Ishikawa (cell line): ENCODE data around the gene SPIRE2.

Source experiments
- CEBPB ChIP-seq: IDR thresholded peaks from 2 replicates; pipeline ENCODE4 v1.6.1; 2012
- CREB1 ChIP-seq: IDR thresholded peaks from 2 replicates; pipeline ENCODE4 v1.6.1; 2012; ENCODE audit warnings: low read depth
- EGR1 ChIP-seq: IDR thresholded peaks from 2 replicates; pipeline ENCODE4 v1.6.1; 2012
- EP300 ChIP-seq: IDR thresholded peaks from 2 replicates; pipeline ENCODE4 v1.6.1; 2012; ENCODE audit warnings: borderline replicate concordance
- FOXM1 ChIP-seq: IDR thresholded peaks from 2 replicates; pipeline ENCODE4 v1.6.1; 2012; ENCODE audit warnings: low read depth, borderline replicate concordance
- MAX ChIP-seq: IDR thresholded peaks from 2 replicates; pipeline ENCODE4 v1.6.1; 2012
- NFIC ChIP-seq: IDR thresholded peaks from 2 replicates; pipeline ENCODE4 v1.6.1; 2012
- RAD21 ChIP-seq: IDR thresholded peaks from 2 replicates; pipeline ENCODE4 v1.6.1; 2012; ENCODE audit warnings: low read depth
- REST ChIP-seq: IDR thresholded peaks from 2 replicates; pipeline ENCODE4 v1.6.1; 2012; ENCODE audit warnings: low read depth, mild to moderate bottlenecking
- TAF1 ChIP-seq: IDR thresholded peaks from 2 replicates; pipeline ENCODE4 v1.6.1; 2012; ENCODE audit warnings: low read depth, mild to moderate bottlenecking
- TCF12 ChIP-seq: IDR thresholded peaks from 2 replicates; pipeline ENCODE4 v1.6.1; 2012; ENCODE audit warnings: low read depth
- TEAD4 ChIP-seq: IDR thresholded peaks from 2 replicates; pipeline ENCODE4 v1.6.1; 2012
- USF1 ChIP-seq: IDR thresholded peaks from 2 replicates; pipeline ENCODE4 v1.6.1; 2012
- YY1 ChIP-seq: IDR thresholded peaks from 2 replicates; pipeline ENCODE4 v1.6.1; 2012; ENCODE audit warnings: low read depth
- ZBTB7A ChIP-seq: IDR thresholded peaks from 2 replicates; pipeline ENCODE4 v1.6.1; 2012; ENCODE audit warnings: low read depth

SPIRE2 gene

GRCh38 chr16:89867918-89868317 is 39.6 kb downstream of the SPIRE2 start:
- TF ChIP-seq CREB1, result no peak
- TF ChIP-seq RAD21, result no peak
- no peak for TF ChIP-seq ZBTB7A

GRCh38 chr16:89869911-89870310 is 41.6 kb downstream of the SPIRE2 start:
- TF ChIP-seq FOXM1, result no peak
- TF ChIP-seq RAD21, result no peak
- TF ChIP-seq TCF12, result no peak
- TF ChIP-seq MAX, result no peak
- TF ChIP-seq REST, result no peak
- TF ChIP-seq EGR1, result no peak
- TF ChIP-seq ZBTB7A, result no peak
- no peak for TF ChIP-seq TEAD4
- TF ChIP-seq YY1, result no peak
- TF ChIP-seq CEBPB, result no peak
- TF ChIP-seq EP300, result no peak

DNA sequence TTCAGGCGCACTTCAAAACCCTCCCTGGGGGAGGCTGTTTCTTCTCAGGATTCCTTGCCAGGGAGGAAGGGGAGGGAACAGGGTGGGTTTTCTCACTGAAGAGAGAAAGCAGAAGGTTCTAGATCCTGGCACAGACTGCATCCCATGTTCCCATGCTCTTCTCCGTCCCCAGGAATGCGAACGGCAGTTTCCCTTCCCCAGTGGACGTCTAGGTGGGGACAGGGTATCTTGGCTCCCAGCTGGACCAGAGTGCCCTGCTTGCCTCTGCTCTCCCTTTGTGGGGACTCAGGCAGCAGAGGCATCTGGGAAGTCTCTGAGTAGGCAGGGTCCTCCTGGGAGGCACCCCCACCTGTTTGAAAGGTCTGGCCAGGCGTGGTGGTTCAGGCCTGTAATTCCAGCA is 42.2 kb downstream of the SPIRE2 start:
- TF ChIP-seq CREB1, result no peak
- TF ChIP-seq ZBTB7A, result no peak
- no peak for TF ChIP-seq YY1
- TF ChIP-seq TEAD4, result no peak
- TF ChIP-seq EGR1, result no peak
- no peak for TF ChIP-seq RAD21
- no peak for TF ChIP-seq NFIC
- TF ChIP-seq FOXM1, result no peak

GRCh38 chr16:89871895-89872294 is 43.6 kb downstream of the SPIRE2 start:
- TF ChIP-seq ZBTB7A, result no peak
- no peak for TF ChIP-seq MAX
- no peak for TF ChIP-seq RAD21
- no peak for TF ChIP-seq USF1
- TF ChIP-seq NFIC, result no peak

- 0 out of 2 replicates have a peak, but pooled peaks have one; percentile 17 for TF ChIP-seq EGR1
- no peak for TF ChIP-seq RAD21
- no peak for TF ChIP-seq CEBPB
- peak; percentile 62 for TF ChIP-seq TAF1
- TF ChIP-seq ZBTB7A, result peak; percentile 63
- no peak for TF ChIP-seq REST
- TF ChIP-seq TEAD4, result no peak
- no peak for TF ChIP-seq USF1
- peak; percentile 46; the same call in 1 of the 2 replicates for TF ChIP-seq CREB1
- TF ChIP-seq YY1, result no peak
- TF ChIP-seq EP300, result no peak; the same call in 1 of the 2 replicates
- 0 out of 2 replicates have a peak, but pooled peaks have one; percentile 10 for TF ChIP-seq FOXM1
- TF ChIP-seq TCF12, result peak; percentile 51; the same call in 1 of the 2 replicates
- peak; percentile 86 for TF ChIP-seq MAX
- TF ChIP-seq NFIC, result 0 out of 2 replicates have a peak, but pooled peaks have one; percentile 5
Measured at GRCh38 chr16:89873109-89873971, 45.1 kb downstream of the SPIRE2 start, which contains the start of gene TCF25. Gene TCF25, plus strand, starts transcription at chr16:89873592. Its CDS starts 76 bp downstream, at chr16:89873668.
